T-cell (primary cell): ENCODE measurements around the gene GTF2H1. TPM values are rescaled to one million over a fixed set of nuclear protein-coding genes. Genes with fewer than 3 reads are reported as not detected.

Source experiments
- ATAC-seq, 4 experiments: fragments of 200-7000 bp in 3 of 4; fragments of 150-1000 bp in 1 of 4; cut with Tn5 transposase; replicated peaks in 1 of 4; 1 replicate in 3 of 4; 2 replicates in 1 of 4; pipeline ENCODE4 v1.10.0; 2021; ENCODE audit warnings: moderate library complexity in 3 of 4, mild to moderate bottlenecking in 2 of 4, moderate number of reproducible peaks in 1 of 4
- CTCF ChIA-PET, 2 donors: fragments of 300-600 bp; sonication (Branson Sonifier 250); formaldehyde crosslinking; loops; one replicate each; lab custom pipeline; 2022; ENCODE audit warnings: antibody characterized with exemption in 2 of 2; lab: Charles Lee
- POLR2A ChIA-PET, 2 donors: fragments of 300-600 bp; sonication (Branson Sonifier 250); formaldehyde crosslinking; loops; one replicate each; lab custom pipeline; 2022; ENCODE audit warnings: antibody characterized with exemption in 2 of 2; lab: Charles Lee
- DNase-seq, 35 experiments: peaks; one replicate each; pipeline versions ENCODE4 v3.0.0 to v3.0.0-alpha.2; 2013 to 2023
- H3K27ac ChIP-seq: one replicate; pipeline ENCODE4 v1.5.1; 2013; ENCODE audit warnings: low read length
- H3K27me3 ChIP-seq, 2 experiments: replicated peaks in 1 of 2; 1 replicate in 1 of 2; 2 replicates in 1 of 2; pipeline versions ENCODE4 v1.6.1 to v1.7.0; 2013; ENCODE audit warnings: low read length in 1 of 2, mixed read lengths in 1 of 2; ENCODE audit not compliant: control insufficient read depth in 2 of 2, insufficient read depth in 2 of 2; ENCODE audit errors: extremely low read depth in 1 of 2
- H3K36me3 ChIP-seq, 2 donors: 1 replicate in 1 of 2; 2 replicates in 1 of 2; pipeline versions ENCODE4 v1.6.1 to v1.7.0; 2013; ENCODE audit warnings: low read length in 1 of 2; ENCODE audit not compliant: control insufficient read depth in 2 of 2, insufficient read depth in 1 of 2; ENCODE audit errors: extremely low read depth in 1 of 2
- H3K4me1 ChIP-seq, 2 experiments: 1 replicate in 1 of 2; 2 replicates in 1 of 2; pipeline versions ENCODE4 v1.6.1 to v1.7.0; 2013; ENCODE audit warnings: low read length in 2 of 2, mixed read lengths in 1 of 2; ENCODE audit not compliant: insufficient read depth in 2 of 2, control insufficient read depth in 1 of 2; ENCODE audit errors: extremely low read depth in 1 of 2
- H3K4me3 ChIP-seq, 2 donors: 1 replicate in 1 of 2; 2 replicates in 1 of 2; pipeline versions ENCODE4 v1.5.1 to v1.7.0; 2013; ENCODE audit warnings: mild to moderate bottlenecking in 2 of 2, low read length in 1 of 2, moderate library complexity in 1 of 2; ENCODE audit not compliant: control insufficient read depth in 1 of 2; ENCODE audit errors: extremely low read depth in 1 of 2
- H3K9me3 ChIP-seq: 2 replicates; pipeline ENCODE4 v1.7.0; 2013
- H3K27ac Mint-ChIP-seq, 2 donors: one replicate each; pipeline ENCODE4 v1.8.0; 2020 to 2021; ENCODE audit warnings: mild to moderate bottlenecking in 2 of 2, mixed read lengths in 2 of 2
- H3K27me3 Mint-ChIP-seq, 2 donors: one replicate each; pipeline ENCODE4 v1.8.0; 2021 to 2022; ENCODE audit warnings: mixed read lengths in 2 of 2
- H3K36me3 Mint-ChIP-seq: one replicate; pipeline ENCODE4 v1.8.0; 2021; ENCODE audit warnings: mixed read lengths
- H3K4me1 Mint-ChIP-seq, 3 donors: one replicate each; pipeline ENCODE4 v1.8.0; 2020 to 2022; ENCODE audit warnings: mixed read lengths in 3 of 3, mild to moderate bottlenecking in 1 of 3
- H3K4me3 Mint-ChIP-seq, 3 donors: one replicate each; pipeline ENCODE4 v1.8.0; 2020 to 2022; ENCODE audit warnings: mild to moderate bottlenecking in 3 of 3, mixed read lengths in 3 of 3, moderate library complexity in 3 of 3
- H3K9me3 Mint-ChIP-seq, 3 donors: one replicate each; pipeline ENCODE4 v1.8.0; 2020 to 2022; ENCODE audit warnings: mixed read lengths in 3 of 3
- WGBS: methylation state at CpG from one replicate; pipeline ENCODE4 v1.1.5; 2013; ENCODE audit warnings: missing lambda C conversion rate; ENCODE audit not compliant: insufficient coverage; 5-methylcytosine and 5-hydroxymethylcytosine counted together
- total RNA-seq, 35 experiments: library from RNA in 6 of 35; stranded (reverse) in 6 of 35; fragments of 120-200 nt in 1 of 35; gene quantifications; one replicate each; pipeline versions ENCODE4 v1.2.1 to v1.2.4 and lab custom pipeline; 2013 to 2026

Gene GTF2H1
- total RNA-seq, 5 donors from 2014 or later (not counting 1 experiment from before 2014, with no cell fraction given): 25.9 to 44.8 (median 37.5) TPM

DNA sequence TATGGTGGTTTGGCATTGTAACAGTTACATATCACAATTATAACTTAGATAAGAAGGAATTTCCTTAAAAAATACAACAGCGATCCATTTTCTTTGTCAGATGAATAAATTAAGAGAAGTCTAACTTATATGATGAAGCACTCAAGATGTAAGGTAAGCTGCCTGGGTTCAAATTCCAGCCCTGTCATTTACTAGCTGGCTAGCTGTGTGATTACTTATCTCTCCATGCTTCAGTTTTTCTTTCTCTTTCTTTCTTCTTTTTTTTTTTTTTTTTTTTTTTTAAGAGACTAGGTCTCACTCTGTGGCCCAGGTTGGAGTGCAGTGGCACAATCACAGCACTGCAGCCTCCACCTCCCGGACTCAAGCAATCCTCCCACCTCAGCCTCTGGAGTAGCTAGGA, 49.8 kb downstream of the GTF2H1 start:
- no peak overlapping the region for H3K4me3 Mint-ChIP-seq
- no peak overlapping the region for H3K4me3 ChIP-seq
- no peaks in the 10 kb centered on the region for H3K27me3 ChIP-seq
- POLR2A ChIA-PET: interaction anchor here in 1 of 2 donors (0.6 kb wide), 1 partner anchor 100 kb away, joined by 3 read pairs; no protein-coding TSS in a partner anchor
- H3K27ac Mint-ChIP-seq: no peak overlapping the region
- peaks cover 2% of the 10 kb centered on the region for H3K36me3 Mint-ChIP-seq
- H3K36me3 ChIP-seq: peaks cover 0 to 3% of the 10 kb centered on the region in 2 donors
- H3K4me1 Mint-ChIP-seq: peaks cover 2 to 10% (median 9%) of the 10 kb centered on the region in 3 donors
- no peak overlapping the region for H3K27ac ChIP-seq
- H3K4me1 ChIP-seq: no peaks in the 10 kb centered on the region
- CTCF ChIA-PET: interaction anchor here in 1 of 2 donors (0.6 to 0.9 kb wide), 2 partner anchors 12 to 19 kb away, joined by 3 to 4 read pairs; no protein-coding TSS in a partner anchor
- H3K9me3 ChIP-seq: no peaks in the 10 kb centered on the region
- DNase-seq (no peak), ATAC-seq (no peak)
- no CpG with 5 or more reads among the region's 2 CpGs for WGBS
- H3K9me3 Mint-ChIP-seq: no peaks in the 10 kb centered on the region
- no peaks in the 10 kb centered on the region for H3K27me3 Mint-ChIP-seq

DNA sequence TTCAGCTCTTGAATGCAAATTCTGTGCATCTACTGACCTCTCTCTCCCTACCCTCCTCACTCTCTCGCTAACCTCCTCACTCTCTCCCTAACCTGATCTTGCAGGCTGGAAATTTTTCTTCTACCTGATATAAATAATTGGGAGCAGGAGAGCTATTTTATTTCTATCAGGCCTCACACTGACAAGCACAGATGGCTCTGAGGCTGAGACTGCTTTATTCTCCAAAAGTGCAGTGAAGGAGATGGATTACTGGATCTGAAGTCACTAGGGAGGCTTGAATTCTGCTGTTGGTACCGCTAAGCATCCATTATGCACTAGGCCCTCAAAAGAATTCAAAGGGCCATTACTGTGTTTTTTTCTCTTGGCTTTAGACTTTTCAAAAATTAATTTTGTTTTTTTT, 52.6 kb downstream of the GTF2H1 start:
- no peaks in the 10 kb centered on the region for H3K4me1 ChIP-seq
- no peaks in the 10 kb centered on the region for H3K27me3 ChIP-seq
- no CpG with 5 or more reads among the region's 2 CpGs for WGBS
- ATAC-seq: no peak
- no peak overlapping the region for H3K27ac ChIP-seq
- POLR2A ChIA-PET: no interaction called here
- no peak overlapping the region for H3K4me3 Mint-ChIP-seq
- H3K4me1 Mint-ChIP-seq: peaks cover 0 to 4% (median 0%) of the 10 kb centered on the region in 3 donors
- no peaks in the 10 kb centered on the region for H3K9me3 Mint-ChIP-seq
- no peaks in the 10 kb centered on the region for H3K9me3 ChIP-seq
- no peaks in the 10 kb centered on the region for H3K27me3 Mint-ChIP-seq
- DNase-seq: no peak
- H3K36me3 ChIP-seq: no peaks in the 10 kb centered on the region
- no peak overlapping the region for H3K27ac Mint-ChIP-seq
- CTCF ChIA-PET: no interaction called here
- H3K36me3 Mint-ChIP-seq: no peaks in the 10 kb centered on the region
- no peak overlapping the region for H3K4me3 ChIP-seq

DNA sequence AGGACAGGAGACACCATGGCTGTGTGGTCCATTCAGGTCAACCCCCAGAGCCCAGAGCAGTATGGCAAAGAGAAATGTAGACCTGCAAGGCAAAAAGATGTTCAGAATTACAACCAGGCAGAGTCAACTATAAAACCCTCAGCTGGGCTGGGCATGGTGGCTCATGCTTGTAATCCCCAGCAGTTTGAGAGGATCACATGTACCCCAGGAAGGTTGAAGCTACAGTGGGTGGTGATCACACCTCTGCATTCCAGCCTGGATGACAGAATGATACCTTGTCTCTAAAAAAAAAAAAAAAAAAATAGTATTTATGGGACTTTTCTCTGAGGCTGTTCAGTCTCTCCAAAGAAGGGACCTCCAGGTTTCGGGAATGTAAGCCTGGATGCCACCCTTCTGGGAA, 53.6 kb downstream of the GTF2H1 start:
- CTCF ChIA-PET: interaction anchor here in 1 of 2 donors (0.7 kb wide), 1 partner anchor 26 kb away, joined by 5 read pairs; no protein-coding TSS in a partner anchor
- H3K27me3 Mint-ChIP-seq: no peaks in the 10 kb centered on the region
- no peak for DNase-seq
- H3K36me3 ChIP-seq: no peaks in the 10 kb centered on the region
- no peak overlapping the region for H3K27ac ChIP-seq
- POLR2A ChIA-PET: interaction anchor here in 1 of 2 donors (0.7 kb wide), 1 partner anchor 246 kb away, joined by 9 read pairs; no protein-coding TSS in a partner anchor
- no CpG with 5 or more reads among the region's 1 CpG for WGBS
- H3K4me3 ChIP-seq: no peak overlapping the region
- H3K4me3 Mint-ChIP-seq: no peak overlapping the region
- H3K9me3 Mint-ChIP-seq: no peaks in the 10 kb centered on the region
- no peak for ATAC-seq
- no peaks in the 10 kb centered on the region for H3K9me3 ChIP-seq
- H3K36me3 Mint-ChIP-seq: no peaks in the 10 kb centered on the region
- no peaks in the 10 kb centered on the region for H3K27me3 ChIP-seq
- H3K27ac Mint-ChIP-seq: no peak overlapping the region
- no peaks in the 10 kb centered on the region for H3K4me1 ChIP-seq
- peaks cover 0 to 4% (median 0%) of the 10 kb centered on the region in 3 donors for H3K4me1 Mint-ChIP-seq

GRCh38 chr11:18379201-18379600, 56.8 kb downstream of the GTF2H1 start:
- Mint-ChIP-seq H3K36me3 (no peaks in the 10 kb centered on the region), H3K4me3 (no peak overlapping the region), H3K9me3 (no peaks in the 10 kb centered on the region), H3K27me3 (no peaks in the 10 kb centered on the region), H3K4me1 (peaks cover 14 to 23% (median 17%) of the 10 kb centered on the region in 3 donors), H3K27ac (peak overlapping the region in 1 of 2 donors; percentile 43)
- CTCF ChIA-PET: no interaction called here
- Histone ChIP-seq H3K4me1 (peaks cover 12 to 16% of the 10 kb centered on the region in 2 experiments), H3K27me3 (no peaks in the 10 kb centered on the region), H3K27ac (no peak overlapping the region), H3K4me3 (no peak overlapping the region), H3K9me3 (no peaks in the 10 kb centered on the region), H3K36me3 (no peaks in the 10 kb centered on the region)
- POLR2A ChIA-PET: no interaction called here
- ATAC-seq (no peak), DNase-seq (no peak)
- WGBS: 60% methylated on average over 1 of the region's 2 CpGs

DNA sequence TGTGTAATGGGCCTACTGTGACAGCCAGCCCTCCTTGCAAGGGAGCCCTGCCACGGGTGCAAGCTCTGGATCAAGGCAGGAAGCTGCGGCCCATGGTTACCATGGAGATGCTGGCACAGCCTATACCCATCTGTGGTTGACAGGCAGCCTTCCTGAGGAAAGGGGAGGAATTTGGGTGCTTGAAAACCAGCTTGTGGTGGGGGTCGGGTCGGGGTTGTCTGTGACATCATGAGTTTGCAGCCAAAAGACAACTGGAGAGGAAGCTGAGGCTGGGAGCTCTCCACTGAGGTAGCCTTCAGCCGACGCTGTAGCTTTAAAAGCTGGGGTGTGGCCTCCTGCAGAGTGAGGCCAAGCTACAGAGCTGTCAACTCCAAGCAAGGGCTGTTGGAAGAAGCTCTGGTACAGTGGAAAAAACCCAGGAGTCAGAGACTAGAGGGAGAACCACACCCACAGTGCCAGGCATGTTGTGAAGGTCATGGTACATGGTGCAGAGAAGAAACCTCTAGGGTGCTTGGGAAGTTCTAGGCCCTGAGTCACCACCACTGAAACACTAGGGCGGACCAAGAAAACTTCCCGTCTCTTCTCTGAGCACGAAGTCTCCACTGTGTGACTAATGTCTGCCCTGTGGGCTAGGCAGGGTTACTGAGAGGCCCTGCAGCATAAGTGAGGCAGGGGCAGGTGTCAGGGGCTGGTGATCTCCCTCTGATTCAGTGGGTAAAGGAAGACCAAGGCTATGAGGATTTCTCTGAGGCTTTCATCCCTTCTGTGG, 61.2 kb downstream of the GTF2H1 start:
- Histone ChIP-seq H3K36me3 (no peaks in the 10 kb centered on the region), H3K27me3 (no peaks in the 10 kb centered on the region), H3K4me3 (peak overlapping the region; percentile 16 to 33), H3K4me1 (peaks cover 19 to 51% of the 10 kb centered on the region in 2 experiments), H3K9me3 (no peaks in the 10 kb centered on the region), H3K27ac (peak overlapping the region; percentile 90)
- ATAC-seq (peak; percentile 86 to 94 (median 89)), DNase-seq (peak; percentile 14 to 80 (median 60))
- Mint-ChIP-seq H3K27ac (peak overlapping the region; percentile 97 to 100), H3K4me3 (peak overlapping the region in 2 of 3 donors; percentile 64 to 84), H3K27me3 (no peaks in the 10 kb centered on the region), H3K9me3 (no peaks in the 10 kb centered on the region), H3K36me3 (no peaks in the 10 kb centered on the region), H3K4me1 (peaks cover 25 to 52% (median 45%) of the 10 kb centered on the region in 3 donors)
- 0% methylated on average over 5 of the region's 9 CpGs for WGBS
- ChIA-PET POLR2A (interaction anchor here (0.6 to 3.0 kb wide), 5 partner anchors 11 to 1032 kb away, joined by 3 to 52 read pairs (median 3); partner anchors contain the start of genes LDHA (in 2 of the 2) and NCR3LG1 (in 1 of the 2)), CTCF (interaction anchor here (0.6 to 3.5 kb wide), 3 partner anchors 12 to 78 kb away, joined by 3 to 28 read pairs (median 10); partner anchors contain the start of genes GTF2H1 (in 1 of the 2), HPS5 (in 1 of the 2) and LDHA (in 1 of the 2))

DNA sequence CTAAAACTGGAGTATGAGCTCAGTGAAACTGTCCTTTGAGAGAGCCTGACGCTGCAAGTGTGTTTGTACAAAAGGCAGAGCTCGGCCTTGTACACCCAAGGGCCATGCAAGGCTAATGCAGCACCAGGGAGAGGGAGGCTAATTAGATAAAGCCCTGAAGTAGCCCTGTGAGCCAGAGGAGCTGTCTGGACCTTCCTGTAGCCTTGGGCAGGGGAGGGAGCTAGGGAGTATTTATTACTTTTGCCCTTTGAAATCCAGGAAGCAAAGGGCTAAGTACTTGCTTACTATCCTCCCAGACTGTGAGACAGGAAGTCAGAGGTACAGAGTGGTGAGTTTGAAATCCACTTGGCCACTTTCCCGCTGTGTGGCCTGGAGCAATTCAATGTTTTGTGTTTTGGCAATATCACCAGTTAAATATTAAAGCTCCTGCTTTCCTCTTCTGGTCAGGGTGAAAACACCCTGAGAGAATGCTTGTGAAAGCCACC, 61.8 kb downstream of the GTF2H1 start:
- Mint-ChIP-seq H3K4me3 (peak overlapping the region in 2 of 3 donors; percentile 64 to 84), H3K9me3 (no peaks in the 10 kb centered on the region), H3K27me3 (no peaks in the 10 kb centered on the region), H3K4me1 (peaks cover 25 to 53% (median 45%) of the 10 kb centered on the region in 3 donors), H3K27ac (peak overlapping the region; percentile 97 to 100), H3K36me3 (no peaks in the 10 kb centered on the region)
- peak overlapping the region; percentile 90 for H3K27ac ChIP-seq
- H3K4me3 ChIP-seq: peak overlapping the region; percentile 16 to 33
- CTCF ChIA-PET: interaction anchor here in 1 of 2 donors (1.4 to 3.5 kb wide), 2 partner anchors 11 to 63 kb away, joined by 10 to 28 read pairs; partner anchors contain the start of genes GTF2H1, HPS5 and LDHA
- H3K27me3 ChIP-seq: no peaks in the 10 kb centered on the region
- no CpG with 5 or more reads among the region's 3 CpGs for WGBS
- POLR2A ChIA-PET: interaction anchor here (0.6 to 3.0 kb wide), 3 partner anchors 10 to 16 kb away, joined by 3 to 52 read pairs (median 24); partner anchors contain the start of gene LDHA (in 2 of the 2)
- DNase-seq: peak in 2 of 35 experiments; percentile 8 to 50
- ATAC-seq: peak in 3 of 4 experiments; percentile 41 to 52 (median 51)
- peaks cover 19 to 51% of the 10 kb centered on the region in 2 experiments for H3K4me1 ChIP-seq
- H3K9me3 ChIP-seq: no peaks in the 10 kb centered on the region
- no peaks in the 10 kb centered on the region for H3K36me3 ChIP-seq
